ENCODE results near the gene PDIK1L.

Gene PDIK1L

DNA sequence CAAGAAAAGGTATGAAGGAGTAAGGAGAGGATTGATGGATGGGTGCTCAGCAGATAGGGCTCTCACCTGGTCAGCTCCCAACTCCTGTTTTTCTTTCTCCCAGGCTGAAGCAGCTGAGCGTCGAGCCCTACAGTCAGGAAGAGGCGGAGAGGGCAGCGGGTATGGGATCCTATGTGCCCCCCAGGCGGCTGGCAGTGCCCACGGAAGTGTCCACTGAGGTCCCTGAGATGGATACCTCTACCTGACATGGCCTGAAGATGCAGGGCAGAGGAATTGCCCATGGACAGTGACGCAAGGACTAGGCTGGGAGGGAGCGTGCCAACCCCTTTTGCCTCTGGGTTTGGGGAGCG, 58.8 kb downstream of the PDIK1L start:
- no peak overlapping the region for H3K27ac ChIP-seq (ENCODE audit: low read depth, low read length)

DNA sequence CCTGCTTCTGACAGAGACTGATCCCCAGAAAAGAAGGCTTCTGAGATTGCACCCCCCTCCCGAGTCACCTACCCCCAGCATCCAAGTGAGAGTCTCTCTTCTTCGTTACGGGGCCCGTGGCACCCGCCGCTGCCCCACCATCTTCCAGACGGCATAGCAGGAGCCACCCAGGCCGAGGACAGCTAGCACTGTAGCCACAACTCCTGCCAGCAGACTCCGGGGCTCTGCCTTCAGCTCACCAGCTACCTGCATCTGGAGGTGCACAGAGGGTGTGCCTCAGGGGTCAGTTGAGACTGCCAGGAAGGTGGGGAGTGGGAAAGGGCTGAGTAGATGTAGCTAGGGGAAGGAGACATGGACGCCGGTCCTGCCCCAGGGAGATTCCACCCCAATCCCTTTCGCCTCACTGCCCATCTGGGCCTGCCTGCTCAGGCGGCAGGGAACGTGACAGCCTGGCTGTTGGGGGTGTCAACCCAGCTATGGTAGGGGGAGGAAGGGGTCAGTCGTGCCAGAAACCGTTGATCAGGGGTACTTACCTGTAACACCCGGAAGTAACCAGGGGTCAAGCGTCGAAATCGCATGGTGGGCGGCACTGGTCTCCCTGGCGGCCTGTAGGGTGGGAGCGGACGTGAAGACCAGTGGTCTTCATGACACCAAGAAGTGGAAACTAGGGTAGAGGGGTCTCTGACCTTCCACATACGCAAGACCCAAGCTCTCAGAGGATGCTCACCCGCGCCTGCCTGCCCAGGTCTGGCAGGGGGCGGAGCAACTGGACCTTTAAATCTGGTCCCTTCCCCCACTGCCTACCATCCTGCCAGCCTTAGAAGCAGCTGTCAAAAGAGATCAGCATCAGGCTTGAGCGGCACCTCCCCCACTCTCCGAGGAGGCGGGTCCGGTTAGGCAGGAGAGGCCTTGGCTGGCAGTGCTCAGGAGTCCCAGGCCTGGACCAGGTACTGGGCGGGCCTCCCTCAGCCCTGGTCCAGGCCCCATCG, 59.8 kb downstream of the PDIK1L start, which contains the start of gene ZNF593OS:
TSS of gene ZNF593OS (minus strand) at position 749 of the 989 bp plus-strand sequence. CDS start at position 578, 171 bp downstream.
- no peak within 1 kb of the TSS for H4K5ac ChIP-seq (ENCODE audit: low read length)
- H3K79me1 ChIP-seq (ENCODE audit: low read length) = peaks cover 14% of the 10 kb centered on the region
- DNase-seq = no peak
- H2BK120ac ChIP-seq (ENCODE audit: low read depth, low read length) = no peak within 1 kb of the TSS
- H2BK5ac ChIP-seq (ENCODE audit: low read length) = no peak within 1 kb of the TSS
- peaks cover 8% of the 10 kb centered on the region for H3K79me2 ChIP-seq (ENCODE audit: control insufficient read depth, insufficient read depth, low read length)
- no peaks in the 10 kb centered on the region for H3K27me3 ChIP-seq (ENCODE audit: insufficient read depth, low read length, poor library complexity)
- H3K27ac ChIP-seq (ENCODE audit: low read depth, low read length) = no peak within 1 kb of the TSS
- WGBS (ENCODE audit: extremely low coverage, insufficient coverage, low lambda C conversion rate) = no CpG with 5 or more reads among the region's 34 CpGs
- H4K8ac ChIP-seq (ENCODE audit: low read depth, low read length) = no peak within 1 kb of the TSS
- no peak within 1 kb of the TSS for H3K4me3 ChIP-seq (ENCODE audit: low read length)
- H2BK15ac ChIP-seq (replicated peaks; ENCODE audit: low read depth) = no peak within 1 kb of the TSS
- no peak within 1 kb of the TSS for H3K18ac ChIP-seq (ENCODE audit: low read length)
- no peak within 1 kb of the TSS for H3K4ac ChIP-seq (ENCODE audit: low read depth, low read length)
- peak within 1 kb of the TSS; percentile 15 for H3K56ac ChIP-seq (ENCODE audit: low read length)
- H3K9ac ChIP-seq (ENCODE audit: low read length) = peak within 1 kb of the TSS; percentile 77
- H3K4me1 ChIP-seq (ENCODE audit: control insufficient read depth, low read depth, low read length) = peaks cover 3% of the 10 kb centered on the region
- no peaks in the 10 kb centered on the region for H3K36me3 ChIP-seq (ENCODE audit: control insufficient read depth, insufficient read depth, low read length)
- peak within 1 kb of the TSS; percentile 78 for H3K4me2 ChIP-seq (ENCODE audit: low read length)
- no peak within 1 kb of the TSS for H3K23ac ChIP-seq (ENCODE audit: low read length)
- H2AK5ac ChIP-seq (ENCODE audit: low read length) = no peak within 1 kb of the TSS

More for the DNA sequence above, 58.8 kb downstream of the PDIK1L start:
- peaks cover 9% of the 10 kb centered on the region for H3K4me1 ChIP-seq (ENCODE audit: control insufficient read depth, low read depth, low read length)
- no peak overlapping the region for H3K4ac ChIP-seq (ENCODE audit: low read depth, low read length)
- H2BK15ac ChIP-seq (replicated peaks; ENCODE audit: low read depth) = no peak overlapping the region
- H3K36me3 ChIP-seq (ENCODE audit: control insufficient read depth, insufficient read depth, low read length) = no peaks in the 10 kb centered on the region
- H3K27me3 ChIP-seq (ENCODE audit: insufficient read depth, low read length, poor library complexity) = no peaks in the 10 kb centered on the region
- H4K5ac ChIP-seq (ENCODE audit: low read length) = no peak overlapping the region
- DNase-seq = no peak
- peaks cover 8% of the 10 kb centered on the region for H3K79me2 ChIP-seq (ENCODE audit: control insufficient read depth, insufficient read depth, low read length)
- H2BK5ac ChIP-seq (ENCODE audit: low read length) = no peak overlapping the region
- peak overlapping the region; percentile 88 for H3K4me3 ChIP-seq (ENCODE audit: low read length)
- no peak overlapping the region for H4K8ac ChIP-seq (ENCODE audit: low read depth, low read length)
- peak overlapping the region; percentile 50 for H2AK5ac ChIP-seq (ENCODE audit: low read length)
- H3K4me2 ChIP-seq (ENCODE audit: low read length) = peak overlapping the region; percentile 78
- H3K56ac ChIP-seq (ENCODE audit: low read length) = peak overlapping the region; percentile 96
- no CpG with 5 or more reads among the region's 9 CpGs for WGBS (ENCODE audit: extremely low coverage, insufficient coverage, low lambda C conversion rate)
- peaks cover 14% of the 10 kb centered on the region for H3K79me1 ChIP-seq (ENCODE audit: low read length)
- no peak overlapping the region for H2BK120ac ChIP-seq (ENCODE audit: low read depth, low read length)
- H3K23ac ChIP-seq (ENCODE audit: low read length) = peak overlapping the region; percentile 83
- peak overlapping the region; percentile 77 for H3K9ac ChIP-seq (ENCODE audit: low read length)
- H3K18ac ChIP-seq (ENCODE audit: low read length) = no peak overlapping the region

Data from mesendoderm (in vitro differentiated cells).